NCI-H2196 (cell line): ENCODE data around the gene PI4K2A.
"Not testable (repeated sequence)": the region's sequence is repeated elsewhere in the genome, so short reads cannot be mapped to it uniquely, and the experiment has no call there.

Experiments used
- DNase-seq: peaks from one replicate; lab custom pipeline; 2025; ENCODE audit not compliant: unreplicated experiment; lab: John Stamatoyannopoulos, UW

The PI4K2A gene

GRCh38 chr10:97631098-97631497 lies 9.4 kb upstream of the PI4K2A start:
- DNase-seq: no peak

GRCh38 chr10:97632949-97633884 lies 7.3 kb upstream of the PI4K2A start, which contains the start of gene MORN4:
MORN4 (minus strand) TSS chr10:97633500; CDS start chr10:97619653, 13,847 bp downstream.
- DNase-seq: peak; percentile 86

- no peak for DNase-seq
Observed at GRCh38 chr10:97633921-97634320, 6.5 kb upstream of the PI4K2A start.

- DNase-seq: no peak
Observed at GRCh38 chr10:97635577-97635976, 4.9 kb upstream of the PI4K2A start.

- DNase-seq: not testable (repeated sequence)
Observed at GRCh38 chr10:97639090-97639489, 1.4 kb upstream of the PI4K2A start.

- no peak for DNase-seq
Observed at GRCh38 chr10:97640868-97641811, 669 bp downstream of the PI4K2A start.

GRCh38 chr10:97642471-97643159 lies 2.1 kb downstream of the PI4K2A start:
- not testable (repeated sequence) for DNase-seq

- no peak for DNase-seq
Observed at GRCh38 chr10:97643441-97643985, 3.0 kb downstream of the PI4K2A start.

GRCh38 chr10:97644936-97645335 lies 4.5 kb downstream of the PI4K2A start:
- DNase-seq: no peak

- DNase-seq: no peak
Observed at GRCh38 chr10:97647556-97647955, 7.1 kb downstream of the PI4K2A start.

- peak; percentile 40 for DNase-seq
Observed at GRCh38 chr10:97648562-97649404, 8.3 kb downstream of the PI4K2A start.

GRCh38 chr10:97649405-97649750 lies 8.9 kb downstream of the PI4K2A start:
- DNase-seq: not testable (repeated sequence)

GRCh38 chr10:97650726-97651125 lies 10.3 kb downstream of the PI4K2A start:
- no peak for DNase-seq

- DNase-seq: no peak
Observed at GRCh38 chr10:97651773-97652172, 11.3 kb downstream of the PI4K2A start.

GRCh38 chr10:97656777-97657176 lies 16.3 kb downstream of the PI4K2A start:
- DNase-seq: no peak

- no peak for DNase-seq
Observed at GRCh38 chr10:97659589-97659988, 19.1 kb downstream of the PI4K2A start.

- DNase-seq: no peak
Observed at GRCh38 chr10:97664282-97664850, 23.9 kb downstream of the PI4K2A start.

- no peak for DNase-seq
Observed at GRCh38 chr10:97666992-97667391, 26.5 kb downstream of the PI4K2A start.

- no peak for DNase-seq
Observed at GRCh38 chr10:97667463-97667862, 27.0 kb downstream of the PI4K2A start.
